GM19035 (cell line): ENCODE measurements around the gene MAPK11.

Source experiments
- ATAC-seq: cut with Tn5 transposase; IDR thresholded peaks from one replicate; pipeline ENCODE4 v1.9.1; 2021; ENCODE audit not compliant: unreplicated experiment

The MAPK11 gene

DNA sequence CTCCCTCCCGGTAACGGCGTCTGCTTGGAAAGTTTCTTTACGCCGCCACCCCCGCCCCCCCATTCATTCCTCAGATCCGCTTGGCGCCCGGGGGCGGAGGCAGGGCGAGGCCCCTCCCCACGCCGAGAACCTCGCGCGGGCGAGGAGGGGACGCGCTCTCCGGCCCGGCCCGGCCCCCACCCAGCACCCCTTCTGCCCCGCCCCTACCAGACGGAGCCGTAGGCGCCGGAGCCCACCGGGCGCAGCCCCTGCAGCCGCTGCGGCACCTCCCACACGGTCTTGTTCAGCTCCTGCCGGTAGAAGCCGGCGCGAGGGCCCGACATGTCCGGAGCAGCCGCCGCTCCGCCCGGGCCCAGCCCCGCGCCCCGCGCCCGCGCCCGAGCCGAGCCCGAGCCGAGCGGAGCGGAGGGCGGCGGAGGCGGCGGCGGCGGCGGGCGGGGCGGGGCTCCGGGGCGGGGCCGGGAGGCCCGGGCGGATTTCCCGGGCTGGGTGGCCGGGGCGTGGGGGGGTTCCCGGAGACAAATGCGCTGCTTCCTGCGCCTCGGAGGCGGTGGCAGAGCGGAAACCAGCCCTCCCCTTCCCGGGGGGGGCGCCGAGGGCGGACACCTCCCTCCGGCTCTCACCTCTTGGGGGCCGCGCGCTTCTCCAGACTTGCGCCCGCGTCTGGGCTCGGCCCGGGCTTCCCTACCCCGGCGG is at the start of gene MAPK11:
Gene MAPK11 (minus strand): TSS at position 411 of the 696 bp plus-strand sequence. CDS start 88 bp downstream, at position 323.
- peak; percentile 41 for ATAC-seq

DNA sequence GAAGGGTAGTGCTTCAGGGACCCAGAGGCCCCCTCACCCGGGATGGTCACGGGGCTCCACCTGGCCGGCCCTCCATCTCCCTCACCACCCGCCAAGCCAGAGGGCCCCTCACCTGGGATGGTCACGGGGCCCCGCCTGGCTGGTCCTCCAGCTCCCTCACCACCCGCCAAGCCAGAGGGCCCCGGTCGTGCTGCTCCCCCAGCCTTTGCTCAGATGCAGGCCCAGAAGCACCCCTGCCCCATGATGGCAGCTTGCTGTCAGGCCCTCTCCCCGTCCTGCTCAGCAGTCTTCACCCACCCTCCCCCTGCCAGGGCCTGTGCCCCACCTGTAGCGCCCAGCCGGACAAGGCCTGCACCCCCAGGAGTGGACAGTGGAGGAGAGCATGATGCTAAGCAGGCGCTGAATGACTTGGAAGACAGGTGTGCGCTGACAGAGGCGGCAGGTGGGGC is 49.3 kb upstream of the MAPK11 start:
- ATAC-seq, result no peak

DNA sequence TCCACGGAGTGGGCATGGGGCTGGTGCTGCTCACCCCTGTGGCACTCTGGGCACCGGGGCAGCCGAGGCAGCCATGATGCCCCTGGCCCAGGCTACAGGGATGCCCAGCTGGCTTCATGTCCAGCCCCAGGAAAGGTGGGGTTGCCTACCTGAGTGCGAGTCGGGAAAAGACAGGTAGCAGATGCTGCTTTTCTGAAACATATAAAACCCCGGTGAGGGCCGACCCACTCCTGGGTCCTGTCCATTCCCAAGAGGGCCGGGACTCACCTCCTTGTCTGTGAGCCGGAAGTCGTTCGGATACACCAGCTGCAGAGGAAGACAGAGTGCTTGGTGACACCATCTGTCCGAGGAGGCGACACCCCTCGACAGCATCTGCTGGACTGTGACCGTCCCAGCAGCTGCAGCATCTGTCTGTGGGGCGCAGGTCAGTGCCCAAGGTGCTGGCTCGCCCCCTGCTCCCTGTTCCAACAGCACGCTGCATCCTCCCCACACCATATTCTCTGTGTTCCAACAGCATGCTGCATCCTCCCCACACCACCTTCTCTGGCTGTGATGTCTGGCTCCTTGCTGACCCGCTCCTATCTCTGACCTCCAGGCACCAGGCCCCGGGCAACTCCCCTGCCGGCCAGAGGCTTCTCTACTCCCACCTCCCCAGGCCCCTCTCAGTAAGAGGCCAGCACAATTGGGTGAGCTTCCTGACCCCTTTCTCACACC is 48.7 kb upstream of the MAPK11 start:
- no peak for ATAC-seq

DNA sequence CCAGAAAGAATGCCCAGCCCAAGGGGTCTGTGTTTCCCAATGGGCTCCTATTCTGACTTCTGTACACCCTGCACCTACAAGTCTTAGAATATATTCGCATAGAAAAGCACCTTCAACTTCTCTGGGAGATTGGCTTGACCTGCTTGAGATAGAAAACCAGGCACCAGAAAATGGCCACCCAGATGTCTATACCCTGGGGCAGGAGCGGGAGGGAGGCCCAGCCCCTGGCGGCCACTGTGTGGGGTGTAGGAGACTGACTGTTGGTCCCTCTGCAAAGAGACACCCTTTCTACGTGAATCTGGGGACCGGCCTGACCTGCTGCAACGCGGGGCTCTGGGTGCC is 48.1 kb upstream of the MAPK11 start:
- ATAC-seq, result no peak

DNA sequence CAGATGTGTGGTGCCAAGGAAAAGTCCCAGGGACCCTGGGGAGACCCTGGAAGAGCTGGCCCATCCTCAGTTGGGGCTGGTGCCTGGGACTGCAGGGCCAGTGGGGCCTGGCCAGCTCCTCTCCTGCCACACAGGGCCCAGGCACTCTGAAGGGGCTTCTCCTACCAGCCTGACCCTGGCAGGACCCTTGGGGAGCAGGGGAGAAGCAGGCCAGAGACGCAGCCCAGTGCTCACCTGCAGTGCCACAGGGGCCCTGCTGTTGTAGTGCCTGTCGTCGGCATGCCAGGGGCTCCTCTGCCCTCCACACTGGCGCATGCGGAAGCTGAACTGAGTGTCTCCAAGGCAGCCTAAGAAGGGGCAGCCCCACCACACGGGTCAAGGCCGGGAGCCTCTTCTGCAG is 47.5 kb upstream of the MAPK11 start:
- ATAC-seq, result no peak

DNA sequence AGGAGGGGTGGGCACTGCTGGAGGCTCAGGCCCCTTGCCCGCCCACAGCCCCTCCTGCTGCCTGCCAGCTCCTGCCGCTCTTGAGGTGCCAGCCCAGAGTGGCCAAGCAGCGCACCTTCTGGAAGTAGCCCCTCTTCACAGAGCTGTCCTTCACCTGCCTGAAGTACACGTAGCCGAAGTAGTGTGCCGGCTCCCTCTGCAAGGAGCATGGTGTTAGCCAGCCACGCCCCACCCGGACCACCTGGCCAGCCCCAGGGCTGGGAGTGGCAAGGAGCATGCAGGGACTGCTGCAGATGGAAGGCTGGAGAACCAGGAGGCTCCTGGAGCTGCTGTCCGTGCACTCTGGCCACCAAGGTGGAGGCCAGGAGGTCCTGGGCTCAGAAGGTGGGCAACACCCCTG is 47.0 kb upstream of the MAPK11 start:
- no peak for ATAC-seq

DNA sequence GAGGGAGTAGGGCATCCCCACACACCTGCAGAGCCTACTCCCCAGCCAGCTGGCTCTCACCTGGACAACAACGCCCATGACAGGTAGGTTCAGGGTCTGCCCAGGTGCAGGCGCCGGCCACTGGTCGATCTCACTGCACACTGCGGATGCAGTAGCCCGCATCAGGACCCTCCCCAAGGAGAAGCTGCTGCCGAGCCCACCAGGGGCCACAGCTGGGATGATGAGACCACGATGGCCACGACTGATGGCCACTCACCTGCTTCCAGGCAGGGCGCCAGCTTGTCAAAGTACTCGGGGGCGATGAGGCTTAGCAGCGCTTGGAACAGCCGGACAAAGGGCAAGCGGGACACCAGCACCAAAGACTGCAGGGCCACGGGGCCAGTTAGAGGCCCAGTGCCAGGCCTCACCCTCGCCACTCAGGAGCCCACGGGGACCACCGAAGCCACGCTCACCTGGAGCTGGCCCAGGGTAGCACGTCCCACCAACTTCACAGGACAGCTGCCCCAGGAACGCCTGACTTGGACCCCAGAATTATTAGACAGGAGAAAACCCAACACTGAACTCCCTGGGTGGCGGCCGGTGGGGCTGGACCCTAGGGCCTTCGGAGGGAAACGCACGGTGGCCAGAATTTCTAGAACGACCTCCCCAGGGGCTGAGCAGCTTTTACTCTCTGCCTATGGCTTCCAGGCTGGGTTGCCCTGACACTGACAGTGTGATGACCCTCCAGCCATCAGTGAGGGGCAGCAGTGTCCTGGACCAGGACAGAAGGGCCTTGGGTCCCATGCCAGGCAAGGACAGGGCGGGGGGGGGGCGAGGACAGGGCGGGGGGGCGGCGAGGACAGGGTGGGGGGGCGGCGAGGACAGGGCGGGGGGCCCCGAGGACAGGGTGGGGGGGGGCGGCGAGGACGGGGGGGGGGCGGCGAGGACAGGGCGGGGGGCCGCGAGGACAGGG is 46.2 kb upstream of the MAPK11 start:
- ATAC-seq, result no peak

DNA sequence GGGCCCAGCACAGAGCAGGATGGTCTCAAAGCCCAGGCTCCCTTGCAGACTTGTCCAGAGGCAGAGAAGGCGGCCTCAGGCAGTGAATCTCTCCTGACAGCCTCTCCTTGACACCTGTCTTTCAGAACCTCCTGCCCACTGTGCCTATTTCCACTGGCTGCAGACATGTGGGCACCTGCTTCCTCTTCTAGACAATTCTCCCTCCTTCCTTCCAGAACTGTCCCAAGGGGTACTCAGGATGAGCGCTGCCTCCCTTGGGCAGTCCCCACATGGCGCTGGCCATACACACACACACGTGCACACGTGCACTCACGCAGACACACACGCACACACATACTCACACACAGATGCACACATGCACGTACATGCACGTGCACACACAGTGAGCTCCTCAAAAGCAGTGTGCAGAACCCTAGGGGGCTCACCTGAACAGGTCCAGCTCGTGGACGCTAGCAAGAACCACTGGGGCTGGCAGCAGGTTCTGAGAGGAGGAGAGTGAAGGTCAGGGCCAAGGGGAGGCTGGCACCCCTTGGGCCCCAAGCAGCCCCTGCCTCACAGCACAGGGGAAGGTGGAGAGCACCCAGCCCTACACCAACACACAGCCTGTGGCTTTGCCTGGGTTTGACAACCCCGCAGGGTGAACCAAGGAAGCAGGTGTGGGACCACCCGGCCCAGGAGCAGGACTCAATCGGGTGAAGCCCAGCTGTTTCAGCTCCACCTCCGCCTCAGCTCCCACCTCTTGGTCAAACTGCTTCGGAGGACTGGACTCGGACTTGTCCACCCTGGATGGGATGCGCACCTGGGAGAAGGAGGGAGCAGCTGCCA is 45.3 kb upstream of the MAPK11 start:
- no peak for ATAC-seq

DNA sequence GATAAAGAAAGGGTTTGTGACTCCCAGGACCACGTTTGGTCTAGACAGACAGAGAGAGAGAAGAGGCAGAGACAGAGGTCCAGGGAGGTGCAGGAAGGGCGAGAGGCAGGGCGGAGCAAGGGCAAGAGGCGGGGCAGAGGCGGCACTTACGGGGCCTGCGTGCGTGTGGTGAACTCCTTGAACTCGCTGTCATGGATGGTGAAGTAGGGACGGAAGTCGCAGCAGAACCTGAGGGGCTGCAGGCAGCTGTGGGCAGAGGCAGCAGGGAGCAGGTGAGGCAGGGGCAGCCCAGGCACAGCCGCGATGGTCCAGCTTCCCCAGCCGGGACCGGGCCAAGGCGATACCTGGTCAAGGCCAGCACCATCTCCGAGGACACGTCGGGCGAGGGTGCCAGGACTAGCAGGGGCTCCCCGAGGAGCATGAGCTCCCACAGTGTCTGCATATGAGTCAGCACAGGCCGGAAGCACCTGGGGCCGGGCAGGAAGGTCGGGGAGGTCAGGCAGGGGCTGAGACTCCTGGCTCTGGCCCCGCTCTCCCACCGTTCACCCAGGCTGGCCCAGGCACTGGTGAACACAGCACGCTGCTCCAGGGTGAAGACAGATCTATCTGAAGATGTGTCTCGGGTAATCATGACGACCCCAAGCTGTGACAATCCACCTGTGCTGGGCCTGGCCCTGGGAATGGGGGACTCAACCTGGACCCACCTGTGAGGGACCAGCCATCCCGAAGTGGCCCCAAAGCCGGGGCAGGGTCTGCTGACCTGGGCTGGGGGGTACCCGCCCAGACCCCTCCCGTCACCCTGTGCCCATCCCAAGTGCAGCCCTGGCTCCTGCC is 44.5 kb upstream of the MAPK11 start:
- ATAC-seq, result peak; percentile 69

DNA sequence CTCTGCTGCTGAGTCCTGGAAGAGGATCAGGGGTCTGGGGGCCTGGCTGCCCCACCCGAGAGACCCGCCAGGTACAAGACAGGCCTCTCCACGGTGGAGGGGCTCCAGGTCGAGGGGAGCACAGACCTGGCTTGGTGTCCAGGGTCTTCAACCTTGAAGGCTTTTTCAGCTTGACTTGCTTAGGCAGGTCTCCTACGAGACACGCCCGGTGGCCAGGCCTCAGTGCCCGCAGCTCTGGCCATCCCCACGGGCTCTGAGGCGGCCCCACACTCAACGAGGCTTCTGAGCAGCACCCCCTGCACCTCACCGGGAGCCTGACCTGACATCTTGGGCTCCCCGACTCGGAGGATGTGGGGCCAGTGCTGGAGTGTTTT is 43.9 kb upstream of the MAPK11 start:
- ATAC-seq, result no peak

DNA sequence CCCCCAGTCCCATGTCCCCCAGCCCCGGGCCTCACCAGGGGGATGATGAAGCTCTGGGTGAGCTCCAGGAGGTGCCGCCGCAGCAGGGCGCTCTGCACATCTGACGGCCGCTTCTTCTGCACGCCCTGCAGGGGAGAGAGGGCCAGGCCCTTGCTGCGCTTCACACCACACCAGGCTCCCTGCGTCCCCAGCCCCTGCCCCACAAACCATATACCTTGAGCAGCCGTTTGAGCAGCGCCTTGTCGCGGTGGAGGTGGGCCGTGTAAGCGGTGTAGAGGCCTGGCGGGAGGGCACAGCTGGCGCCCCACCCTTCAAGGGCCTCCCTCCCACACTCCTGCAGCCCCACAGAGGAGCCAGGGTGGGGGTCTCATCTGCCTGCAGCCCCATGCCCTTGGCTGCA is 43.4 kb upstream of the MAPK11 start:
- no peak for ATAC-seq

DNA sequence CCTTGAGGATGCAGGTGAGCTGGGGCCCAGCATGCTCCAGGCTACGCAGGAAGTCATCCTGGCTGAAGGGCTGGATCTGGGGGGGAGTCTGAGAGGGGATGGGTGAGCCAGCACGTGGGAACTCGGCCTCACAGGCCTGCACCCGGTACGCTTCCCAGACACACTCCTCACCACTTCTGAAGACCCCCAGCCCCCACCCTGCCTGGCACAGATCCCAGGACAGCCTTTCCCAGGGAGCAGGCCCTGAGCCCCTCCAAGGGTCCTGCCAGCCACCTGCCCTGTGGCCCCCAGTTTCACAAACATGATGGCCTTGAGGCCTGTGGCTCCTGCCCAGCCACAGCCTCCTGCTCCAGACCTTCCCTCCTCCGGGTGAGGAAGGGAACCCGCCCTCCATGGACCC is 42.8 kb upstream of the MAPK11 start:
- no peak for ATAC-seq

DNA sequence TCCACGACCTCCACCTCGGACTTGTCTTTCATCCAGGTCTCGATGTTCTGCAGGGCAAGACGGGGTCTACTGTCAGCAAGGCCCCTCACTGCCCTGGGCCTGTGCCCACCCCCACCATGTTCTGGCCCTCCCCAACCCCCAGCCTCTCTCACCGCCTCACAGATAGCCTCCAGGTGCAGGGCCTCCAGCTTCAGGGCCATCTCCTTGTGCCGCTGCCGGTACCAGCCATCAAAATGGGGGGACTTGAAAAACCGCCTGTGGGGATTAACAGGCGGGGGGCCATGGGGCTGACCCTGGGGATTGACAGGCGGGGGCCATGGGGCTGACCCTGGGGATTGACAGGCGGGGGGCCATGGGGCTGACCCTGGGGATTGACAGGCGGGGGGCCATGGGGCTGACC is 42.2 kb upstream of the MAPK11 start:
- no peak for ATAC-seq

DNA sequence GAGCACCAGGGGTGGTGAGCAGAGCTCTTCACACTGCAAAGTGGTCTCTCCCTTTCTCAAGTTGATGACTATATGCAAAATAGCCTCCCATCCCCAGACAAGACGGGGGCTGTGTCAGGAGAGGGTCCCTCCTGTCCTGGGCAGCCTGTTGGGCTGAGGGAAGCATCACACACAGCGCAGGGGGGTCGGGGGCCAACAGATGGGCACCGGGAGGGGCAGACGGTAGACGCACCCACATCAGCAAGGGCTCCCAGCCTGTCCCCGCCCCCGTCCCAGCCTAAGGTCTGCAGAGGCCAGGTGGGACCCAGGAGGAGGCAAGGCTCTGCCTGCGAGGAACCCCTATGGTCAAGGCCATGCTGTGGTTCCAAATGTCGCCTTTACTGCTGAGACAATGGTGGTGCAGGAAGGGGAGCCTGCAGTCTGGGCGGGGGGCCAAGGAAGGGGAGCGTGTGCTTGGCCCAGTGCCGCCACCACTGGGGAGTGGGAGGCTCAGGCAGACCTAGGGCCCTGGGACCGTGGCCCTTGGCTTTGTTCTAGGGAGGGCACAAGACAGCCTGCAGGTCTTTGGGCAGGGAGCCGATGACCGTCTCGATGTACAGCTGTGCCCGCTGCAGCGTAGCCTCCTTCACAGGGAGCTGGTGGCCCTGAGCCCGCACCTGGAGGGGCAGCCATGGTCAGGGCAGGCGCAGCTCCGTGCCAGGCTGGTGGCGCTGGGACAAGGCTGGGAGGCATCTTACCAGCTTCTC is 41.6 kb upstream of the MAPK11 start:
- ATAC-seq, result no peak

DNA sequence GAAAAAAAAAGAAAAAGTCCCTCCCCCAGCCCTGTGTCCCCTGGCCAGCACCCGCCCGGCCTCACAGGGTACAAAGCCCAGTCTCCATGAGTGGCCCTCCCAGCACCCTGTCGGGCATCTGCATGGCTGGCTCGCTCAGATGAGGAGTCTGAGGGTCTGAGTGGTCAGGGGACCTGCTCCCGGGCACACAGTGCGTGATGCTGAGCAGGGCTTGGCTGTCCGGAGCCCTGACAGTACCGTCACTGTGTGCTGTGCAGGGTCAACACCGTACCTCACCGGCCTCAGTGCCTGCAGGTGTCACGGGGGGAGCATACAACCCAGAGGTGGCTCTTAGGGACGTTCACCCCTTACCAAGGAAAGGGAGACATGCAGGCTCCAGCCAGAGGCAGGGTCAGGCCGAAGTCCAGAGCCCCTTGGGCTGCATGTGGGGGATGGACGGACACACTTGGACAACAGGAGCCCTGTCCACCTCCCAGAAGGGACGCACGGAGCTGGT is 40.8 kb upstream of the MAPK11 start:
- no peak for ATAC-seq

DNA sequence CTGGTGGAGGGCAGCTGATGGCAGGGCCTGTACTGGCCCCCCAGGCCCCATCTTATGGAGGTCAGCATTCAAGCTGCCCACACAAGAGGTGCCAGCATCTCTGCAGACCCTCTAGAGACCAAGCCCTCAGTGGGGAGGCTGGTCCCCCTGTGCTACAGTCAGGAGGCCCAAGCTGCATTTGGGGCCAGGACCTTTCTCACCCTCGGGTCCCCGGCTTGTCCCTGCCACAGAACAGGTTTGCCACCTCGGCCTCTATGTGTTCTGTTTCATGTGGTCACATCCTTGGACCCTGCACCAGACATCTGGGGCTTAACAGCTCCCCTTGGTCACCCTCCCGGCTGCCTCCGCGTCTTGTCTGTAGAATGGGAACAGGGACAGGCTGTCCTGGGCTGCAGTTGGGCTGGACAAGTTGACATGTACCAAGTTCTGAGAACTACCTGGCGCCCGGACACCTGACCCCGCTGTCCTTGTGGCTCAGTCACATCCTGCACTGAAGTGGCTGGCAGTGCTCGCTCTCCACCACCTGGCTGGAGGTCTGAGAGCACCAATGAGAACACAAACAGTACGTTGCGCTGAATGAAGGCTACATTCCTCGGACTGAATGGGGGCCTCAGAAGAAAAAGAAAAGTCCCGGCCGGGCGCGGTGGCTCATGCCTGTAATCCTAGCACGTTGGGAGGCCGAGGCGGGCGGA is 40.0 kb upstream of the MAPK11 start:
- no peak for ATAC-seq

DNA sequence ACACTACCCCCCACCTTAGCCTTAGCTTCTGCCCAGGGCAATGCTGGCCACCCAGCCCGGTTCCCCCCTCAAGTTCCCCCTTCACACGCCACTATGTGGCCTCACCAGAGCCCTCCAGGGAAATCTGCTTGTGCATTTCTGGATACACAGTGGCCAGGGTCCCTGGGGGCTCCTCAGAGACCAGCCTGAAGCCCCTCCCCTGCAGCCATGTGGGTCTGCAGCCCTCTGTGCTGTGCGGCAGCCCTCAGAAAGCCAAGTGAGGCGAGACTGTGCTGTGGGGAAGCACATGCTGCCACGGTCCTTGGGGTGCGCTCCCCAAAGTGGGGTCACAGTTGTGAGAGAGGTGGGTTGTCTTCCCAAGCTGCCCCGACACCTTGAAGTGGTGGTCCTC is 39.4 kb upstream of the MAPK11 start:
- no peak for ATAC-seq

DNA sequence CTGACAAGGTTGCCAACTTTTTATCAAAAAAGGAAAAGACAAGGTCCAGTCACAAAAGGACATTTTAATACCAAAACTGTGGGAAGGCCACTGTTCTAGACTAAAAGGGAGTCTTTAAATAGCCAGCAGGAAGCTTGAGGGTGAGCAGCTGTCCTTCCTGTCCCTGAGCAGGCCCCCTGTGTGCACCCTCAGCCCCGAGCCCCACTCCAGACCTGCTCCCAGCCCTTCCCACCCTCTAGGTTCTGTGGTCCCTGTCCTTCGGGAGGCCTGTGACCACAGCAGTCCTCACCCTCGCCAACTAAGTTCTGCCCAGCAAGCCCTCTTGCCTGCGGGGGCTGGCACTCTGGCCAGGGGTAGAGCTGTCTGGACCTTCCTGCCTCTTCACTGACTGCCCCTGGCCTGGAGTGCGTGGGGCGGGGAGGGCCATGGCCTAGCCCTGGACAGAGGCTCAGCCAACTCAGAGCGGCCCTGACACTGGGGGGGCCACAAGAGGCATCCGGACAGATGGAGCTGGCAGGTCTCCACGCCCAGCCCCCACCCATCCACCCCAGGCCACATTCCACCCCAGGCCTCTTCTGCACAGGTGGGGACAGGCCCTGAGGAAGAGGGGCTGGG is 38.9 kb upstream of the MAPK11 start:
- no peak for ATAC-seq
